CD14-positive monocyte (primary cell): ENCODE data around the gene FHIT. TPM values are rescaled to one million over a fixed set of nuclear protein-coding genes. Genes with fewer than 3 reads are reported as not detected.

Experiments
- DNase-seq, 3 donors: peaks; one replicate each; pipeline ENCODE4 v3.0.0-alpha.2; 2011 to 2022
- H2AFZ ChIP-seq: 2 replicates; pipeline ENCODE4 v1.6.0; 2012; ENCODE audit warnings: mild to moderate bottlenecking, low read depth, low read length, inconsistent platforms; ENCODE audit not compliant: insufficient read depth, poor library complexity, severe bottlenecking
- H3K27ac ChIP-seq, 2 donors: 1 replicate in 1 of 2; 2 replicates in 1 of 2; pipeline ENCODE4 v1.5.1; 2012 to 2013; ENCODE audit warnings: low read length in 2 of 2, control low read depth in 1 of 2, inconsistent platforms in 1 of 2, low read depth in 1 of 2, mild to moderate bottlenecking in 1 of 2
- H3K27me3 ChIP-seq, 2 donors: one replicate each; pipeline versions ENCODE4 v1.6.0 to v1.6.1; 2011 to 2013; ENCODE audit warnings: low read length in 2 of 2; ENCODE audit not compliant: control insufficient read depth in 2 of 2, insufficient read depth in 2 of 2
- H3K36me3 ChIP-seq, 2 donors: replicated peaks in 1 of 2; 1 replicate in 1 of 2; 2 replicates in 1 of 2; pipeline versions ENCODE4 v1.5.1 to v1.6.1; 2012 to 2013; ENCODE audit warnings: low read length in 2 of 2, control low read depth in 1 of 2, inconsistent platforms in 1 of 2, mild to moderate bottlenecking in 1 of 2; ENCODE audit not compliant: insufficient read depth in 2 of 2, control insufficient read depth in 1 of 2
- H3K4me1 ChIP-seq, 2 donors: 1 replicate in 1 of 2; 2 replicates in 1 of 2; pipeline versions ENCODE4 v1.5.1 to v1.6.1; 2012 to 2013; ENCODE audit warnings: low read length in 2 of 2, control low read depth in 1 of 2, inconsistent platforms in 1 of 2, mild to moderate bottlenecking in 1 of 2, moderate library complexity in 1 of 2; ENCODE audit not compliant: insufficient read depth in 2 of 2, control insufficient read depth in 1 of 2
- H3K4me2 ChIP-seq: replicated peaks from 2 replicates; pipeline ENCODE3; 2012; ENCODE audit warnings: low read length, moderate library complexity, mild to moderate bottlenecking; ENCODE audit not compliant: poor library complexity, severe bottlenecking; ENCODE audit errors: extremely low read depth
- H3K4me3 ChIP-seq, 3 experiments: fragments of 200-600 bp in 1 of 3; sonication (generic) in 1 of 3; replicated peaks in 1 of 3; 1 replicate in 2 of 3; 2 replicates in 1 of 3; pipeline ENCODE4 v1.5.1; 2011 to 2013; ENCODE audit warnings: low read length in 3 of 3, mild to moderate bottlenecking in 3 of 3, control low read depth in 2 of 3, low read depth in 2 of 3, inconsistent platforms in 1 of 3, moderate library complexity in 1 of 3
- H3K79me2 ChIP-seq: 2 replicates; pipeline ENCODE4 v1.6.0; 2012; ENCODE audit warnings: mild to moderate bottlenecking, control low read depth, inconsistent platforms, low read length, moderate library complexity; ENCODE audit not compliant: insufficient read depth
- H3K9ac ChIP-seq: 2 replicates; pipeline ENCODE4 v1.6.0; 2017; ENCODE audit warnings: low read length, mild to moderate bottlenecking; ENCODE audit not compliant: insufficient read depth, poor library complexity, severe bottlenecking
- H3K9me3 ChIP-seq, 2 donors: replicated peaks in 1 of 2; 1 replicate in 1 of 2; 2 replicates in 1 of 2; pipeline versions ENCODE4 v1.5.1 to v1.6.1; 2012 to 2013; ENCODE audit warnings: low read length in 2 of 2, control low read depth in 1 of 2; ENCODE audit not compliant: control insufficient read depth in 1 of 2, insufficient read depth in 1 of 2
- H4K20me1 ChIP-seq: 2 replicates; pipeline ENCODE4 v1.6.0; 2012; ENCODE audit warnings: mild to moderate bottlenecking, low read length, control low read depth, moderate library complexity; ENCODE audit not compliant: insufficient read depth
- H3K27ac Mint-ChIP-seq, 7 donors: one replicate each; pipeline ENCODE4 v1.8.0; 2020; ENCODE audit warnings: mild to moderate bottlenecking in 7 of 7, mixed read lengths in 7 of 7, moderate library complexity in 6 of 7, inconsistent platforms in 2 of 7
- H3K27me3 Mint-ChIP-seq, 3 donors: one replicate each; pipeline ENCODE4 v1.8.0; 2021 to 2022; ENCODE audit warnings: low read depth in 3 of 3, mild to moderate bottlenecking in 3 of 3, mixed read lengths in 3 of 3, moderate library complexity in 3 of 3, inconsistent platforms in 1 of 3
- H3K36me3 Mint-ChIP-seq, 2 donors: one replicate each; pipeline ENCODE4 v1.8.0; 2020; ENCODE audit warnings: mixed read lengths in 2 of 2, inconsistent platforms in 1 of 2, mild to moderate bottlenecking in 1 of 2
- H3K4me1 Mint-ChIP-seq: one replicate; pipeline ENCODE4 v1.8.0; 2020; ENCODE audit warnings: mild to moderate bottlenecking, mixed read lengths
- H3K4me3 Mint-ChIP-seq, 2 donors: one replicate each; pipeline ENCODE4 v1.8.0; 2020; ENCODE audit warnings: mild to moderate bottlenecking in 2 of 2, mixed read lengths in 2 of 2, moderate library complexity in 1 of 2
- H3K9me3 Mint-ChIP-seq, 7 donors: one replicate each; pipeline ENCODE4 v1.8.0; 2020 to 2022; ENCODE audit warnings: mixed read lengths in 7 of 7, mild to moderate bottlenecking in 6 of 7, moderate library complexity in 6 of 7, inconsistent platforms in 2 of 7
- CTCF ChIP-seq: fragments of 200-600 bp; IDR thresholded peaks from one replicate; pipeline ENCODE4 v1.8.0; 2022; ENCODE audit warnings: antibody characterized with exemption, mild to moderate bottlenecking
- WGBS: methylation state at CpG from one replicate; pipeline ENCODE4 v1.1.5; 2013; ENCODE audit warnings: missing lambda C conversion rate; ENCODE audit not compliant: insufficient coverage; 5-methylcytosine and 5-hydroxymethylcytosine counted together
- intact Hi-C, 2 donors: fragments of 100-400 bp; cut with micrococcal nuclease; formaldehyde crosslinking; loops; one replicate each; pipeline versions ENCODE4 v1.15.0 to v1.15.1; 2023
- polyA plus RNA-seq, 3 donors: library from polyadenylated mRNA; depleted of rRNA in 1 of 3; unstranded in 2 of 3; stranded (reverse) in 1 of 3; fragments of 300-500 nt in 2 of 3; fragments of >200 nt in 1 of 3; fragmentation: Illumina TruSeq in 2 of 3; gene quantifications; 1 replicate in 2 of 3; 2 replicates in 1 of 3; pipeline ENCODE4 v1.2.3, GENCODE V29; 2012 to 2021

FHIT gene
- polyA plus RNA-seq, 3 donors: 1.7 to 3.4 (median 3.2) TPM

- Mint-ChIP-seq H3K27me3 (no peaks in the 10 kb centered on the region), H3K4me3 (no peak overlapping the region), H3K9me3 (peaks cover 0 to 25% (median 11%) of the 10 kb centered on the region in 7 donors), H3K4me1 (no peaks in the 10 kb centered on the region), H3K27ac (no peak overlapping the region), H3K36me3 (no peaks in the 10 kb centered on the region)
- H3K27me3 ChIP-seq: no peaks in the 10 kb centered on the region
- peaks cover 12% of the 10 kb centered on the region in 2 donors for H3K9me3 ChIP-seq
- no peak overlapping the region for H3K4me2 ChIP-seq
- no peak overlapping the region for H3K4me3 ChIP-seq
- no peak overlapping the region for H2AFZ ChIP-seq
- intact Hi-C loops: no loop called here
- no peaks in the 10 kb centered on the region for H3K4me1 ChIP-seq
- H3K27ac ChIP-seq: no peak overlapping the region
- DNase-seq: no peak
- no peaks in the 10 kb centered on the region for H3K36me3 ChIP-seq
- H4K20me1 ChIP-seq: no peaks in the 10 kb centered on the region
- TF ChIP-seq CTCF: no peak
- WGBS: no CpG with 5 or more reads among the region's 3 CpGs
- no peaks in the 10 kb centered on the region for H3K79me2 ChIP-seq
- H3K9ac ChIP-seq: no peak overlapping the region
These were observed 953.1 kb downstream of the FHIT start for GRCh38 chr3:60298141-60298540.

GRCh38 chr3:60294181-60294580 lies 957.1 kb downstream of the FHIT start:
- Mint-ChIP-seq H3K27me3 (peaks cover 0 to 1% (median 0%) of the 10 kb centered on the region in 3 donors), H3K36me3 (no peaks in the 10 kb centered on the region), H3K9me3 (peaks cover 0 to 25% (median 8%) of the 10 kb centered on the region in 7 donors), H3K27ac (no peak overlapping the region), H3K4me3 (no peak overlapping the region), H3K4me1 (no peaks in the 10 kb centered on the region)
- intact Hi-C loops: no loop called here
- Histone ChIP-seq H3K27ac (no peak overlapping the region), H3K79me2 (no peaks in the 10 kb centered on the region), H3K27me3 (no peaks in the 10 kb centered on the region), H3K4me3 (no peak overlapping the region), H2AFZ (no peak overlapping the region), H3K36me3 (no peaks in the 10 kb centered on the region), H3K4me2 (no peak overlapping the region), H3K9me3 (peaks cover 12% of the 10 kb centered on the region in 2 donors), H3K9ac (no peak overlapping the region), H4K20me1 (no peaks in the 10 kb centered on the region), H3K4me1 (no peaks in the 10 kb centered on the region)
- no peak for DNase-seq
- TF ChIP-seq CTCF: no peak
- 83% methylated on average over 1 of the region's 3 CpGs for WGBS
